Kidney (tissue), 14 donors: ENCODE measurements around the gene CCL5. TPM values are rescaled to one million over a fixed set of nuclear protein-coding genes. Genes with fewer than 3 reads are reported as not detected.

Experiments
- DNase-seq, 5 donors: peaks; one replicate each; pipeline ENCODE4 v3.0.0-alpha.2; 2013 to 2020
- FAIRE-seq: peaks from 2 replicates; lab custom pipeline; 2012; peaks lifted over from hg19 to GRCh38; lab: Jason Lieb, UNC
- H3K27ac ChIP-seq, 2 donors: one replicate each; pipeline ENCODE4 v1.7.0; 2013; ENCODE audit warnings: low read depth in 2 of 2, low read length in 2 of 2, inconsistent platforms in 1 of 2
- H3K27me3 ChIP-seq: one replicate; pipeline ENCODE4 v1.7.1; 2013; ENCODE audit warnings: low read length, inconsistent platforms; ENCODE audit not compliant: control insufficient read depth, insufficient read depth
- H3K36me3 ChIP-seq, 3 donors: one replicate each; pipeline versions ENCODE4 v1.7.0 to v1.7.1; 2013; ENCODE audit warnings: low read length in 3 of 3, control low read depth in 1 of 3, inconsistent platforms in 1 of 3; ENCODE audit not compliant: insufficient read depth in 3 of 3, control insufficient read depth in 2 of 3
- H3K4me1 ChIP-seq, 3 donors: one replicate each; pipeline versions ENCODE4 v1.7.0 to v1.7.1; 2013; ENCODE audit warnings: low read length in 3 of 3, inconsistent platforms in 1 of 3, low read depth in 1 of 3; ENCODE audit not compliant: control insufficient read depth in 2 of 3, insufficient read depth in 2 of 3
- H3K4me3 ChIP-seq, 3 donors: one replicate each; pipeline versions ENCODE4 v1.7.0 to v1.8.1; 2013; ENCODE audit warnings: low read length in 3 of 3, control low read depth in 1 of 3, inconsistent platforms in 1 of 3
- H3K9ac ChIP-seq, 3 donors: one replicate each; pipeline versions ENCODE4 v1.7.0 to v1.7.1; 2013; ENCODE audit warnings: low read length in 3 of 3, control low read depth in 1 of 3, inconsistent platforms in 1 of 3
- H3K9me3 ChIP-seq, 3 donors: one replicate each; pipeline versions ENCODE4 v1.7.0 to v1.7.1; 2013; ENCODE audit warnings: low read length in 3 of 3, control low read depth in 1 of 3, inconsistent platforms in 1 of 3; ENCODE audit not compliant: control insufficient read depth in 2 of 3, insufficient read depth in 1 of 3
- CTCF ChIP-seq: IDR thresholded peaks from 3 replicates; pipeline ENCODE4 v1.5.1; 2012; ENCODE audit warnings: mild to moderate bottlenecking, moderate library complexity, borderline replicate concordance; ENCODE audit not compliant: insufficient read depth; ENCODE audit errors: extremely low read depth
- intact Hi-C: fragments of 100-400 bp; cut with DNase I; formaldehyde crosslinking; loops from one replicate; pipeline ENCODE4 v1.11.1; 2022
- polyA plus RNA-seq: library from polyadenylated mRNA; stranded (reverse); fragments of 350-450 nt; fragmentation: Illumina TruSeq; extraction: RNeasy Lipid Tissue Mini Kit (QIAGEN cat#74804); gene quantifications from one replicate; pipeline ENCODE4 v1.2.3, GENCODE V29; 2014; ENCODE audit warnings: low read depth, low replicate concordance; ENCODE audit not compliant: insufficient read depth
- total RNA-seq: library from RNA; stranded (reverse); fragmentation: NEBNext Ultra II Directional; extraction: Animal tissue kit (Norgen Biotek cat#: 25700); gene quantifications from one replicate; pipeline ENCODE4 v1.2.1, GENCODE V29; 2021
- donor health status: control.
- donor health status: control.
- donor health status: control.
- donor health status: control.
- donor health status: control.
- donor health status: DM: yes; HTN: yes; CAD: no.
- donor health status: Normal renal cell carcinoma (clear cell type).

The CCL5 gene
- total and polyA plus RNA-seq, 2 donors from 2014 or later: 4.2 to 10.3 TPM

- Histone ChIP-seq H3K9me3 (no peaks in the 10 kb centered on the region), H3K4me1 (no peaks in the 10 kb centered on the region), H3K36me3 (no peaks in the 10 kb centered on the region), H3K27ac (no peak overlapping the region), H3K9ac (no peak overlapping the region), H3K27me3 (no peaks in the 10 kb centered on the region), H3K4me3 (no peak overlapping the region)
- intact Hi-C loops: no loop called here
- DNase-seq (no peak), FAIRE-seq (no peak)
- no peak for TF ChIP-seq CTCF
Measured at GRCh38 chr17:35906926-35907637, 26.9 kb upstream of the CCL5 start.

GRCh38 chr17:35906191-35906925 lies 26.2 kb upstream of the CCL5 start:
- TF ChIP-seq CTCF: no peak
- Histone ChIP-seq H3K9me3 (no peaks in the 10 kb centered on the region), H3K27me3 (no peaks in the 10 kb centered on the region), H3K9ac (no peak overlapping the region), H3K27ac (no peak overlapping the region), H3K4me1 (no peaks in the 10 kb centered on the region), H3K36me3 (no peaks in the 10 kb centered on the region), H3K4me3 (no peak overlapping the region)
- intact Hi-C loops: no loop called here
- FAIRE-seq (no peak), DNase-seq (peak in 4 of 5 donors; percentile 47 to 59 (median 52))

- Histone ChIP-seq H3K9ac (no peak overlapping the region), H3K4me1 (peaks cover 0 to 5% (median 3%) of the 10 kb centered on the region in 3 donors), H3K9me3 (no peaks in the 10 kb centered on the region), H3K36me3 (no peaks in the 10 kb centered on the region), H3K4me3 (no peak overlapping the region), H3K27me3 (no peaks in the 10 kb centered on the region), H3K27ac (no peak overlapping the region)
- no peak for TF ChIP-seq CTCF
- intact Hi-C loops: no loop called here
- DNase-seq (no peak), FAIRE-seq (no peak)
Measured at GRCh38 chr17:35903451-35903850, 23.3 kb upstream of the CCL5 start.
